ENCODE measurements around the gene AURKB. TPM values are rescaled to one million over a fixed set of nuclear protein-coding genes. Genes with fewer than 3 reads are reported as not detected.

Gene AURKB
- polyA plus RNA-seq, 1 donor (not counting 4 experiments of a cell fraction or from before 2014, with no cell fraction given): 12.6 TPM

GRCh38 chr17:8244768-8245167, 34.4 kb upstream of the AURKB start:
- no peak for FAIRE-seq
- TF ChIP-seq, protein P1, sequence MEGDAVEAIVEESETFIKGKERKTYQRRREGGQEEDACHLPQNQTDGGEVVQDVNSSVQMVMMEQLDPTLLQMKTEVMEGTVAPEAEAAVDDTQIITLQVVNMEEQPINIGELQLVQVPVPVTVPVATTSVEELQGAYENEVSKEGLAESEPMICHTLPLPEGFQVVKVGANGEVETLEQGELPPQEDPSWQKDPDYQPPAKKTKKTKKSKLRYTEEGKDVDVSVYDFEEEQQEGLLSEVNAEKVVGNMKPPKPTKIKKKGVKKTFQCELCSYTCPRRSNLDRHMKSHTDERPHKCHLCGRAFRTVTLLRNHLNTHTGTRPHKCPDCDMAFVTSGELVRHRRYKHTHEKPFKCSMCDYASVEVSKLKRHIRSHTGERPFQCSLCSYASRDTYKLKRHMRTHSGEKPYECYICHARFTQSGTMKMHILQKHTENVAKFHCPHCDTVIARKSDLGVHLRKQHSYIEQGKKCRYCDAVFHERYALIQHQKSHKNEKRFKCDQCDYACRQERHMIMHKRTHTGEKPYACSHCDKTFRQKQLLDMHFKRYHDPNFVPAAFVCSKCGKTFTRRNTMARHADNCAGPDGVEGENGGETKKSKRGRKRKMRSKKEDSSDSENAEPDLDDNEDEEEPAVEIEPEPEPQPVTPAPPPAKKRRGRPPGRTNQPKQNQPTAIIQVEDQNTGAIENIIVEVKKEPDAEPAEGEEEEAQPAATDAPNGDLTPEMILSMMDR (optimal IDR thresholded peaks at IDR 0.05 in 1 of 3, IDR thresholded peaks at IDR 0.05 in 1 of 3, conservative IDR thresholded peaks at IDR 0.05 in 1 of 3; ENCODE audit: extremely low read depth in 1 of 3, insufficient read depth in 2 of 3, low read length in 3 of 3): no peak
- TF ChIP-seq EZH2 (IDR thresholded peaks at IDR 0.05; ENCODE audit: low read length): no peak
- H3K4me3 ChIP-seq (ENCODE audit: control insufficient read depth in 2 of 3, extremely low read depth in 1 of 3, insufficient read depth in 2 of 3, low read depth in 1 of 3, low read length in 3 of 3): no peak overlapping the region
- H3K27ac ChIP-seq (ENCODE audit: control insufficient read depth, insufficient read depth, low read length): no peak overlapping the region
- H2AFZ ChIP-seq (ENCODE audit: control insufficient read depth, low read length): no peak overlapping the region
- no peaks in the 10 kb centered on the region for H3K27me3 ChIP-seq (ENCODE audit: control insufficient read depth, extremely low read depth, insufficient read depth, low read length)
- no peaks in the 10 kb centered on the region for H3K9me1 ChIP-seq (ENCODE audit: control insufficient read depth, extremely low read depth, insufficient read depth, low read length)
- dilution Hi-C loops (cut with MboI; ENCODE audit: extremely low pct_ligation_motif_present, low sequenced_read_pairs): no loop called here
- no peaks in the 10 kb centered on the region for H4K20me1 ChIP-seq (ENCODE audit: control insufficient read depth, extremely low read depth, insufficient read depth, low read length)
- DNase-seq (ENCODE audit: low read depth, low spot score): no peak
- H3K4me1 ChIP-seq (ENCODE audit: control insufficient read depth, extremely low read depth, insufficient read depth, low read length): peaks cover under 1% of the 10 kb centered on the region
- H3K9me3 ChIP-seq (ENCODE audit: control insufficient read depth, low read depth, low read length): no peaks in the 10 kb centered on the region
- H3K79me2 ChIP-seq (ENCODE audit: control insufficient read depth, insufficient read depth, low read length): peaks cover 38% of the 10 kb centered on the region
- no peak overlapping the region for H3K9ac ChIP-seq (ENCODE audit: control insufficient read depth, extremely low read depth, insufficient read depth, low read length)
- peaks cover 2 to 9% of the 10 kb centered on the region in 2 experiments for H3K36me3 ChIP-seq (ENCODE audit: control insufficient read depth in 2 of 2, extremely low read depth in 1 of 2, insufficient read depth in 2 of 2, low read length in 2 of 2)
- no peak overlapping the region for H3K4me2 ChIP-seq (ENCODE audit: control insufficient read depth, extremely low read depth, insufficient read depth, low read depth, low read length)

DNA sequence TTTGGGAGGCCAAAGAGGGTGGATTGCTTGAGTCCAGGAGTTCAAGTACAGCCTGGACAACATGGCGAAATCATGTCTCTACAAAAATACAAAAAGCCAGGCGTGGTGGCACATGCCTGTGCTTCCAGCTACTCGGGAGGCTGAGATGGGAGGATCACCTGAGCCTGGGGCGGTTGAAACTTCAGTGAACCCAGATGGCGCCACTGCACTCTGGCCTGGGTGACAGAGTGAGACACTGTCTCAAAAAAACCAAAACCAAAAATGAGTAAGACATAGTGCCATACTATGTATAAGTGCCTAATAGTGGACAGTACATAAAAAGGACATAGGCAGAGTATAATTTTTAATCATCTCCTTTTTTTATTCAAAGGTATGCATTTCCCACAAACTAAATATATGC, 33.5 kb upstream of the AURKB start:
- DNase-seq (ENCODE audit: low read depth, low spot score) (no peak), FAIRE-seq (no peak)
- no peak for TF ChIP-seq EZH2 (IDR thresholded peaks at IDR 0.05; ENCODE audit: low read length)
- H3K4me3 ChIP-seq (ENCODE audit: control insufficient read depth in 2 of 3, extremely low read depth in 1 of 3, insufficient read depth in 2 of 3, low read depth in 1 of 3, low read length in 3 of 3): no peak overlapping the region
- no peak overlapping the region for H3K4me2 ChIP-seq (ENCODE audit: control insufficient read depth, extremely low read depth, insufficient read depth, low read depth, low read length)
- H3K4me1 ChIP-seq (ENCODE audit: control insufficient read depth, extremely low read depth, insufficient read depth, low read length): no peaks in the 10 kb centered on the region
- H4K20me1 ChIP-seq (ENCODE audit: control insufficient read depth, extremely low read depth, insufficient read depth, low read length): no peaks in the 10 kb centered on the region
- H3K36me3 ChIP-seq (ENCODE audit: control insufficient read depth in 2 of 2, extremely low read depth in 1 of 2, insufficient read depth in 2 of 2, low read length in 2 of 2): peaks cover 3 to 9% of the 10 kb centered on the region in 2 experiments
- H3K79me2 ChIP-seq (ENCODE audit: control insufficient read depth, insufficient read depth, low read length): peaks cover 32% of the 10 kb centered on the region
- H2AFZ ChIP-seq (ENCODE audit: control insufficient read depth, low read length): no peak overlapping the region
- no peak overlapping the region for H3K27ac ChIP-seq (ENCODE audit: control insufficient read depth, insufficient read depth, low read length)
- H3K27me3 ChIP-seq (ENCODE audit: control insufficient read depth, extremely low read depth, insufficient read depth, low read length): no peaks in the 10 kb centered on the region
- H3K9ac ChIP-seq (ENCODE audit: control insufficient read depth, extremely low read depth, insufficient read depth, low read length): no peak overlapping the region
- dilution Hi-C loops (cut with MboI; ENCODE audit: extremely low pct_ligation_motif_present, low sequenced_read_pairs): no loop called here
- no peaks in the 10 kb centered on the region for H3K9me3 ChIP-seq (ENCODE audit: control insufficient read depth, low read depth, low read length)
- no peaks in the 10 kb centered on the region for H3K9me1 ChIP-seq (ENCODE audit: control insufficient read depth, extremely low read depth, insufficient read depth, low read length)

DNA sequence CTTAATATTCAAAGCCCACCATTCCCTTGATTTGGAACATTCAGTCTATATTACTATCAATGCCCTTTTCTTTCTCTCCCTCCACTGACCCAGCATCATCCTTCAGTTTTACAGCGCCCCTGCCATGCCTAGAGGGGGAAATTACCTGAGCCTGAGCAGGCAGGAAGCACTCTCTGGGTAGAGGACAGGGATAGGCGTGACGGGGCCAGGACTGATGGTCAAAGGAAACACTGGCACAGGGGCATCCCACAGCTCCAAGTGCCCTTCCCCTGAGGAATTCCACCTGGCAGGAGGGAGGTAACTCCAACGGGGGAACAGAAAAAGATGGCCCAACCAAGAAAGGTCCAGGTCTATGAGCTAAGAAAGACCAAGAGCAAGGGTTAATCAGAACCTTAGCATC, 27.5 kb upstream of the AURKB start:
- dilution Hi-C loops (cut with MboI; ENCODE audit: extremely low pct_ligation_motif_present, low sequenced_read_pairs): no loop called here

More for the DNA sequence above, 27.5 kb upstream of the AURKB start:
- no peak overlapping the region for H3K4me3 ChIP-seq (ENCODE audit: control insufficient read depth in 2 of 3, extremely low read depth in 1 of 3, insufficient read depth in 2 of 3, low read depth in 1 of 3, low read length in 3 of 3)
- H3K27me3 ChIP-seq (ENCODE audit: control insufficient read depth, extremely low read depth, insufficient read depth, low read length): no peaks in the 10 kb centered on the region
- H3K9me3 ChIP-seq (ENCODE audit: control insufficient read depth, low read depth, low read length): no peaks in the 10 kb centered on the region
- H3K27ac ChIP-seq (ENCODE audit: control insufficient read depth, insufficient read depth, low read length): no peak overlapping the region
- no peak overlapping the region for H3K4me2 ChIP-seq (ENCODE audit: control insufficient read depth, extremely low read depth, insufficient read depth, low read depth, low read length)
- no peaks in the 10 kb centered on the region for H3K4me1 ChIP-seq (ENCODE audit: control insufficient read depth, extremely low read depth, insufficient read depth, low read length)
- peaks cover 3% of the 10 kb centered on the region for H3K79me2 ChIP-seq (ENCODE audit: control insufficient read depth, insufficient read depth, low read length)
- no peak for DNase-seq (ENCODE audit: low read depth, low spot score)
- TF ChIP-seq EZH2 (IDR thresholded peaks at IDR 0.05; ENCODE audit: low read length): no peak
- TF ChIP-seq, protein P1 (optimal IDR thresholded peaks at IDR 0.05 in 1 of 3, IDR thresholded peaks at IDR 0.05 in 1 of 3, conservative IDR thresholded peaks at IDR 0.05 in 1 of 3; ENCODE audit: extremely low read depth in 1 of 3, insufficient read depth in 2 of 3, low read length in 3 of 3): no peak
- no peaks in the 10 kb centered on the region for H3K9me1 ChIP-seq (ENCODE audit: control insufficient read depth, extremely low read depth, insufficient read depth, low read length)
- FAIRE-seq: no peak
- H3K36me3 ChIP-seq (ENCODE audit: control insufficient read depth in 2 of 2, extremely low read depth in 1 of 2, insufficient read depth in 2 of 2, low read length in 2 of 2): peaks cover 18 to 27% of the 10 kb centered on the region in 2 experiments
- H4K20me1 ChIP-seq (ENCODE audit: control insufficient read depth, extremely low read depth, insufficient read depth, low read length): no peaks in the 10 kb centered on the region
- H2AFZ ChIP-seq (ENCODE audit: control insufficient read depth, low read length): no peak overlapping the region
- no peak overlapping the region for H3K9ac ChIP-seq (ENCODE audit: control insufficient read depth, extremely low read depth, insufficient read depth, low read length)

Data from keratinocyte (primary cell).